Loucy (cell line): ENCODE data around the gene ZNF692.
A peak's percentile ranks its signal among the peaks of the same experiment; 100 is the strongest.

Experiments used
- H2AFZ ChIP-seq: fragments of 200-600 bp; sonication (generic); 2 replicates; pipeline ENCODE4 v1.6.0; 2016; ENCODE audit warnings: antibody characterized with exemption, mild to moderate bottlenecking, low read length, moderate library complexity
- H3F3A ChIP-seq: fragments of 200-600 bp; 2 replicates; pipeline ENCODE4 v1.6.0; 2016; ENCODE audit warnings: antibody characterized with exemption, low read depth, mild to moderate bottlenecking
- H3K27me3 ChIP-seq: fragments of 200-600 bp; sonication (generic); 2 replicates; pipeline ENCODE4 v1.6.1; 2014; ENCODE audit warnings: low read length, mild to moderate bottlenecking; ENCODE audit not compliant: insufficient read depth, poor library complexity, severe bottlenecking
- H3K36me3 ChIP-seq: fragments of 200-600 bp; sonication (generic); 2 replicates; pipeline ENCODE4 v1.6.1; 2016; ENCODE audit warnings: low read length; ENCODE audit not compliant: insufficient read depth
- H3K4me1 ChIP-seq: fragments of 200-600 bp; sonication (generic); 2 replicates; pipeline ENCODE4 v1.5.1; 2014; ENCODE audit warnings: low read length, mild to moderate bottlenecking; ENCODE audit not compliant: insufficient read depth, poor library complexity, severe bottlenecking
- H3K4me2 ChIP-seq: fragments of 200-600 bp; sonication (generic); 2 replicates; pipeline ENCODE4 v1.6.0; 2014; ENCODE audit warnings: antibody characterized with exemption, low read length, low read depth, mild to moderate bottlenecking; ENCODE audit not compliant: poor library complexity, severe bottlenecking
- H3K4me3 ChIP-seq: fragments of 200-600 bp; sonication (generic); 2 replicates; pipeline ENCODE4 v1.5.1; 2014; ENCODE audit warnings: low read length, mild to moderate bottlenecking, mixed read lengths; ENCODE audit not compliant: poor library complexity, severe bottlenecking
- H3K79me2 ChIP-seq: fragments of 200-600 bp; sonication (generic); 2 replicates; pipeline ENCODE4 v1.6.1; 2014; ENCODE audit warnings: low read length; ENCODE audit not compliant: insufficient read depth
- H3K9ac ChIP-seq: fragments of 200-600 bp; sonication (generic); 2 replicates; pipeline ENCODE4 v1.6.0; 2014; ENCODE audit warnings: mild to moderate bottlenecking, low read depth, low read length, moderate library complexity; ENCODE audit not compliant: poor library complexity, severe bottlenecking
- H3K9me2 ChIP-seq: fragments of 200-600 bp; sonication (generic); replicated peaks from 2 replicates; pipeline ENCODE4 v1.6.1; 2016; ENCODE audit warnings: low read depth, low read length, mixed read lengths
- H3K9me3 ChIP-seq: fragments of 200-600 bp; sonication (generic); 2 replicates; pipeline ENCODE4 v1.6.1; 2014; ENCODE audit warnings: mild to moderate bottlenecking, antibody characterized with exemption, low read length, low read depth; ENCODE audit not compliant: insufficient read depth
- H4K20me1 ChIP-seq: fragments of 200-600 bp; sonication (generic); 2 replicates; pipeline ENCODE4 v1.6.0; 2014; ENCODE audit warnings: antibody characterized with exemption, low read length, mild to moderate bottlenecking; ENCODE audit not compliant: insufficient read depth, poor library complexity, severe bottlenecking
- CTCF ChIP-seq: fragments of 200-600 bp; sonication (generic); conservative IDR thresholded peaks from 2 replicates; pipeline ENCODE4 v1.5.1; 2014; ENCODE audit warnings: mild to moderate bottlenecking, antibody characterized with exemption, low read length
- EZH2phosphoT487 ChIP-seq: fragments of 200-600 bp; IDR thresholded peaks from 2 replicates; pipeline ENCODE4 v1.6.1; 2018; ENCODE audit warnings: antibody characterized with exemption, mild to moderate bottlenecking, moderate library complexity, borderline replicate concordance

ZNF692 gene

GRCh38 chr1:248852481-248853405, 6.1 kb downstream of the ZNF692 start:
- Histone ChIP-seq H3K4me2 (peak overlapping the region; percentile 8), H3K79me2 (peaks cover 41% of the 10 kb centered on the region), H3K36me3 (peaks cover 38% of the 10 kb centered on the region; the same call in 1 of the 2 replicates), H3K9ac (no peak overlapping the region), H2AFZ (no peak overlapping the region), H4K20me1 (no peaks in the 10 kb centered on the region), H3K4me1 (peaks cover 52% of the 10 kb centered on the region), H3F3A (no peaks in the 10 kb centered on the region), H3K9me2 (no peaks in the 10 kb centered on the region), H3K9me3 (no peaks in the 10 kb centered on the region), H3K4me3 (no peak overlapping the region), H3K27me3 (no peaks in the 10 kb centered on the region)
- no peak for TF ChIP-seq EZH2phosphoT487
- no peak for TF ChIP-seq CTCF

GRCh38 chr1:248851390-248851789, 7.5 kb downstream of the ZNF692 start:
- Histone ChIP-seq H3K36me3 (peaks cover 49% of the 10 kb centered on the region; the same call in 1 of the 2 replicates), H3K4me2 (no peak overlapping the region)

DNA sequence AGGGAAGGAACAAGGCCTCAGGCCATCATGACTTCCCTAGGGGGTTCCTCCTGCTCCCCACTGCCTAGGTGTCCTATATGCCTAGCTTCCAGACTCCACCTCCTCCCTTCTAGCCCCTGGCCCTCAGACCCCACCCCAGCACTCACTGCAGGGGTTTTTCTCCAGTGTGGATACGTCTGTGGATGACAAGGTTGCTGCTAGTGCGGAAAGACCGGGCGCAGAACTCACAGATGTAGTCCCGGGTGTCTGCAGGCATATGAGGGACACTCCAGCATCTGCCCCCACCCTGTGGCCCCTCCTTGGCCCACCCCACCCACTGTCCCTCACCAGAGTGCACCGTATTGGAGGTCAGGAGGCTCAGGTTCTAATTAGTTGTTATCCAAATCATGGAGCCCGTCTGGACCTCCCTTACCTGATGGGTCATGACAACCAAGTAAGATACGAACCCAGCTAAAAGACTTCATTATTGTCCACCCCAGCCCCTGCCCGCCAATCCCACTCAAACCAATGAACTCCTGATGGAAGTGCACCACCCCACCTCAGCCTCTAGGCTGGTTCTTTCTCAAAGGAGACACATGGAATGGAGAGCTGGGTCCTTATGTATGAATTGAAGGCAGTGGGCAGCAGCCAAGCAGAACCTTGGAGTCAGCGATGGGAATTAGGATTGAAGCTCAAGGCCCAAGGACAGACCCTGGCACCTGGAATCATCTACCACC, 8.2 kb downstream of the ZNF692 start:
- Histone ChIP-seq H3K9me3 (no peaks in the 10 kb centered on the region), H3K79me2 (peaks cover 20% of the 10 kb centered on the region; the same call in 1 of the 2 replicates), H3K4me2 (no peak overlapping the region), H3K4me3 (no peak overlapping the region), H3K9ac (no peak overlapping the region), H4K20me1 (no peaks in the 10 kb centered on the region), H3K27me3 (no peaks in the 10 kb centered on the region), H2AFZ (no peak overlapping the region), H3F3A (no peaks in the 10 kb centered on the region), H3K9me2 (no peaks in the 10 kb centered on the region), H3K36me3 (peaks cover 56% of the 10 kb centered on the region; the same call in 1 of the 2 replicates), H3K4me1 (peaks cover 34% of the 10 kb centered on the region)
- no peak for TF ChIP-seq CTCF
- TF ChIP-seq EZH2phosphoT487: no peak

More at GRCh38 chr1:248851390-248851789, 7.5 kb downstream of the ZNF692 start:
- Histone ChIP-seq H3K9me3 (no peaks in the 10 kb centered on the region), H3K9ac (no peak overlapping the region), H3K79me2 (peaks cover 27% of the 10 kb centered on the region), H3K4me3 (no peak overlapping the region), H3K4me1 (peaks cover 40% of the 10 kb centered on the region), H3F3A (no peaks in the 10 kb centered on the region), H3K9me2 (no peaks in the 10 kb centered on the region), H3K27me3 (no peaks in the 10 kb centered on the region), H2AFZ (no peak overlapping the region), H4K20me1 (no peaks in the 10 kb centered on the region)
- TF ChIP-seq CTCF (no peak), EZH2phosphoT487 (no peak)
